Gastrocnemius medialis (tissue), 4 donors: ENCODE results near the gene RUFY3. TPM values are rescaled to one million over a fixed set of nuclear protein-coding genes. Genes with fewer than 3 reads are reported as not detected.
A peak's percentile ranks its signal among the peaks of the same experiment; 100 is the strongest.
"Not testable (repeated sequence)": the region's sequence is repeated elsewhere in the genome, so short reads cannot be mapped to it uniquely, and the experiment has no call there.

Experiments
- ATAC-seq, 2 donors: fragments of 150-250 bp; one replicate each; pipeline ENCODE4 v1.9.1; 2016
- DNase-seq, 2 donors: peaks; one replicate each; pipeline ENCODE4 v3.0.0-alpha.2; 2019
- H3K27ac ChIP-seq, 4 donors: fragments of 200-600 bp; sonication (generic); 1 replicate in 1 of 4; 2 replicates in 3 of 4; pipeline ENCODE4 v1.5.1; 2016 to 2018; ENCODE audit warnings: mild to moderate bottlenecking in 2 of 4, moderate library complexity in 1 of 4
- H3K27me3 ChIP-seq, 3 donors: fragments of 200-600 bp; sonication (generic) in 2 of 3; 1 replicate in 1 of 3; 2 replicates in 2 of 3; pipeline versions ENCODE4 v1.5.1 to v1.6.0; 2016 to 2019; ENCODE audit warnings: mild to moderate bottlenecking in 1 of 3, moderate library complexity in 1 of 3
- H3K36me3 ChIP-seq, 2 donors: fragments of 200-600 bp; sonication (generic) in 1 of 2; one replicate each; pipeline ENCODE4 v1.5.1; 2017 to 2018
- H3K4me1 ChIP-seq, 2 donors: fragments of 200-600 bp; sonication (generic) in 1 of 2; one replicate each; pipeline ENCODE4 v1.5.1; 2016 to 2017; ENCODE audit warnings: mild to moderate bottlenecking in 2 of 2
- H3K4me3 ChIP-seq, 4 donors: fragments of 200-600 bp; sonication (generic) in 3 of 4; 1 replicate in 1 of 4; 2 replicates in 3 of 4; pipeline ENCODE4 v1.5.1; 2016 to 2019; ENCODE audit warnings: mild to moderate bottlenecking in 2 of 4
- H3K9me3 ChIP-seq, 3 donors: fragments of 200-600 bp; sonication (generic) in 2 of 3; 1 replicate in 1 of 3; 2 replicates in 2 of 3; pipeline ENCODE4 v1.5.1; 2016 to 2019
- POLR2A ChIP-seq, 2 donors: fragments of 450-650 bp; IDR thresholded peaks; one replicate each; pipeline ENCODE4 v1.6.1; 2017; ENCODE audit warnings: antibody characterized with exemption in 2 of 2, mild to moderate bottlenecking in 2 of 2, moderate library complexity in 2 of 2
- in situ Hi-C, 4 donors: fragments of 200-750 bp; cut with MboI; loops; one replicate each; pipeline versions ENCODE4 v1.15.0 to v1.8.0; 2017; ENCODE audit warnings: low sequenced_read_pairs in 4 of 4
- intact Hi-C: fragments of 100-400 bp; cut with DNase I; formaldehyde crosslinking; loops from one replicate; pipeline ENCODE4 v1.15.1; 2023; ENCODE audit warnings: low total_unique reads
- total RNA-seq, 4 donors: library from RNA; depleted of rRNA; stranded (reverse); fragments of >200 nt; gene quantifications; one replicate each; pipeline versions ENCODE4 v1.1.0 to v1.2.3, GENCODE V29; 2016
- TF ChIP-seq, protein P1 (sequence below), 5 experiments: fragments of 450-650 bp in 3 of 5; fragments of 200-600 bp in 2 of 5; sonication (generic) in 2 of 5; IDR thresholded peaks in 4 of 5; conservative IDR thresholded peaks in 1 of 5; 1 replicate in 4 of 5; 2 replicates in 1 of 5; pipeline ENCODE4 v1.5.1; 2016 to 2019; ENCODE audit warnings: antibody characterized with exemption in 5 of 5, mild to moderate bottlenecking in 3 of 5, moderate library complexity in 3 of 5

The RUFY3 gene
- total RNA-seq, 4 donors from 2014 or later, result 30.9 to 41.8 (median 37.2) TPM

DNA sequence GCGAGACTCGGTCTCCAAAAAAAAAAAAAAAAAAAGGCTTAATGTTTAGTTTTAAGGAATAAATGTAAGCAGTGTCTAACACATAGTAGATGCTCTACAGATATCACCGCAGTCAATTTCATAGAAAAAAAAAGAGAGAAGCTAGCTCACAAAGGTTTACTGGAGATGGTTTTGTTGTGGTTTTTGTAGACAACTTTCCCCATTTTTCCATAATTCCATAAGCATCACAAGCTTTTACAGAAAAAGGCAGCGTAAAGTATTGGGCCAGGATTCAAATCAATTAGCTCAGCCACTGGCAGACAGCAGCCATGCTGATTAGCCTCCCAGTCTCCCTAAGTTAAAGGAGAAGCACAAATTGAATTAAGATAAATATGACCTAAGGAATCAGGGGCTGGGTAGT, 116.4 kb downstream of the RUFY3 start:
- Histone ChIP-seq H3K27ac (peak overlapping the region; percentile 86 to 98 (median 92)), H3K4me3 (peak overlapping the region; percentile 68 to 96 (median 78)), H3K27me3 (no peaks in the 10 kb centered on the region), H3K9me3 (no peaks in the 10 kb centered on the region), H3K4me1 (peaks cover 29% of the 10 kb centered on the region in 2 donors), H3K36me3 (peaks cover 0 to 17% of the 10 kb centered on the region in 2 donors)
- in situ Hi-C loops (no loop called here), intact Hi-C loops (loop anchor here (2.0 to 5.0 kb wide), 2 partner anchors 131 to 149 kb away; partner anchors contain the start of gene UTP3)
- TF ChIP-seq POLR2A (IDR thresholded peaks at IDR 0.05), result no peak
- TF ChIP-seq, protein P1, sequence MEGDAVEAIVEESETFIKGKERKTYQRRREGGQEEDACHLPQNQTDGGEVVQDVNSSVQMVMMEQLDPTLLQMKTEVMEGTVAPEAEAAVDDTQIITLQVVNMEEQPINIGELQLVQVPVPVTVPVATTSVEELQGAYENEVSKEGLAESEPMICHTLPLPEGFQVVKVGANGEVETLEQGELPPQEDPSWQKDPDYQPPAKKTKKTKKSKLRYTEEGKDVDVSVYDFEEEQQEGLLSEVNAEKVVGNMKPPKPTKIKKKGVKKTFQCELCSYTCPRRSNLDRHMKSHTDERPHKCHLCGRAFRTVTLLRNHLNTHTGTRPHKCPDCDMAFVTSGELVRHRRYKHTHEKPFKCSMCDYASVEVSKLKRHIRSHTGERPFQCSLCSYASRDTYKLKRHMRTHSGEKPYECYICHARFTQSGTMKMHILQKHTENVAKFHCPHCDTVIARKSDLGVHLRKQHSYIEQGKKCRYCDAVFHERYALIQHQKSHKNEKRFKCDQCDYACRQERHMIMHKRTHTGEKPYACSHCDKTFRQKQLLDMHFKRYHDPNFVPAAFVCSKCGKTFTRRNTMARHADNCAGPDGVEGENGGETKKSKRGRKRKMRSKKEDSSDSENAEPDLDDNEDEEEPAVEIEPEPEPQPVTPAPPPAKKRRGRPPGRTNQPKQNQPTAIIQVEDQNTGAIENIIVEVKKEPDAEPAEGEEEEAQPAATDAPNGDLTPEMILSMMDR (IDR thresholded peaks at IDR 0.05 in 4 of 5, conservative IDR thresholded peaks at IDR 0.05 in 1 of 5), result no peak
- ATAC-seq (no peak), DNase-seq (no peak)

DNA sequence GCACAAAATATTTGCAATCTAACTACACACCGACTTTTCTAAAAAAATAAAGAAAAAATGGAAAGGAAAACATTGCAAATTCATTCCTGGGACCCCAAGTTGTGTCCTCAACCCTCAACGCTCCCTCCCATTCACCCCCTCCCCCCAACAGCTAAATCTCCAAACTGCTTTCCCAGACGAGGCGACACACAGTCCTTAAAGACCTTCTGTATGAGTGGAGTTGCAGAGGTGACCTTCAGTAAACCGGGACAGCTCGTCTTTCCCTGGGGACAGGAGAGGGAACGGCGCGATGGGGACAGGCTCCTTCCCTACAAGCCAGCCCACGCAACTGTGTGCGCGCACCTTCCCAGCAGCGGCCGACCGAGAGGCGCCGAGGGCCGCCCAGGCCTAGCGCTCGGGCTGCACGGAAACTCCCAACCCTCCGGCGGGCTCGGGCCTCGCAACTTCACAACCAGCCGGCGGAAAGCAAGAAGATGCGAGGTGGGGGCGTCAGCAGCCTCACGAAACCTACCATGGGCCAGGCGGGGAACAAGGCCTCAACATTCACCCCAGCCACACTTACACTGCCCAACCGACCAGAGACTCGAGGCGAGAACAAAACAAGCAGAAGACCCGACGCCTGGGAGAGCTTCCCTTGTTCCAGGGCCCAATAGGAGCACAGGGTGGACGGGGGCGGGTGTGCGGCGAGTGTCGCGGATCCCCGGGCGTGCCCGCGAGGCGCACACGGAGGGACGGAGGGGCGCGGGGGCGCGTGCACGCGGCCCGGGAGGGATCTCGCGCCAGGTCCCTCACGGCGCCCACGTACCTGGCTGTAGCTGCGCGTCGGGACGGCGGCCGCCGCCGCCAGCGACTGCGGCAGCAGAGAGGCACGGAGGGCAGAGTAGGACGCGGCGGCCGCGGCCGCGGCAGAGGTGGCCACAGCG, 117.2 kb downstream of the RUFY3 start:
- peaks cover 0 to 11% of the 10 kb centered on the region in 2 donors for H3K36me3 ChIP-seq
- peak; percentile 70 to 71 for ATAC-seq
- peaks cover 27 to 29% of the 10 kb centered on the region in 2 donors for H3K4me1 ChIP-seq
- in situ Hi-C loops, result no loop called here
- H3K9me3 ChIP-seq, result no peaks in the 10 kb centered on the region
- peak overlapping the region; percentile 86 to 98 (median 92) for H3K27ac ChIP-seq
- peak overlapping the region; percentile 68 to 96 (median 78) for H3K4me3 ChIP-seq
- H3K27me3 ChIP-seq, result no peaks in the 10 kb centered on the region
- TF ChIP-seq, protein P1 (IDR thresholded peaks at IDR 0.05 in 4 of 5, conservative IDR thresholded peaks at IDR 0.05 in 1 of 5), result no peak
- TF ChIP-seq POLR2A (IDR thresholded peaks at IDR 0.05), result no peak
- intact Hi-C loops, result loop anchor here (1.0 to 5.0 kb wide), 3 partner anchors 64 to 150 kb away; partner anchors contain the start of gene UTP3
- DNase-seq, result peak; percentile 35 to 73

DNA sequence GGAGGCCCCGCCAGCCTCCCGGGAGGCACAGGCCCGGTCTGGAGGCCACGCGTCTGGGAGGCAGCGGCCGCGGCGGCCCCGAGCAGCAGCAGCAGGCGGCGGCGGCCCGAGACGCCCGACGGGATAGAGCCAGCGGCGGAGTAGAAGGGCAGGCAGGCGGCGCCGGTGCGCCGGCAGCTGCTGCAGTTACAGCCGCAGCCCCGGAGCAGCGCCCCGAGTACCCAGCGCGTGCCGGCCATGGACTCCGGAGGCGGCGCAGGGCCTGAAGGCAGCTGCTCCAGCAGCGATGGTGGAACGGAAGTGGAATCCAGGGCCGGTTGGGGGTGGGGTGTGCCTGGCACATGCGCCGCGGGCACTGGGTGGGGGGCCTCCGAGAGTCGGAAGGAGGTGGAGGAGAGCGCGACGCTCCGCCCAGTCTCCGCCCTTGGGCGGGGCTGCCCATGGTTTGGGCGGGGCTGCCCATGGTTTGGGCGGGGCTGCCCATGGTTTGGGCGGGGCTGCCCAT, 117.9 kb downstream of the RUFY3 start, which contains the start of gene GRSF1:
Gene GRSF1, minus strand, starts transcription at position 302 of the 505 bp plus-strand sequence. Its CDS starts 63 bp downstream, at position 239.
- in situ Hi-C loops, result no loop called here

DNA sequence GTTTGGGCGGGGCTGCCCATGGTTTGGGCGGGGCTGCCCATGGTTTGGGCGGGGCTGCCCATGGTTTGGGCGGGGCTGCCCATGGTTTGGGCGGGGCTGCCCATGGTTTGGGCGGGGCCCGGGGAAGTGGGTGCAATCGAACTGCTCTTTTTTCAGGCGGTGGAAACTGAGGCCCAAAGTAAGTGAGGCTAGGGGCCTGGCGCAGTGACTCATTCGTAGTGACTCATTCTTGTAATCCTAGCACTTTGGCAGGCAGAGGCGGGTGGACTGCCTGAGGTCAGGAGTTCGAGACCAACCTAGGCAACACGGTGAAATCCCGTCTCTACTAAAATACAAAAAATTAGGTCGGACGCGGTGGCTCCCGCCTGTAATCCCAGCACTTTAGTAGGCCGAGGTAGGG, 118.4 kb downstream of the RUFY3 start:
- Histone ChIP-seq H3K4me1 (peaks cover 23 to 29% of the 10 kb centered on the region in 2 donors), H3K27ac (peak overlapping the region; percentile 12 to 69 (median 38)), H3K4me3 (peak overlapping the region in 1 of 4 donors; percentile 27)
- H3K9me3 ChIP-seq, H3K36me3 ChIP-seq, in situ Hi-C loops, ATAC-seq, H3K27me3 ChIP-seq: not testable (repeated sequence)
- intact Hi-C loops, result loop anchor here (2.0 kb wide), 1 partner anchor 153 kb away; the partner anchor contains the start of gene DCK
- DNase-seq, result peak; percentile 12 to 59

More for the DNA sequence above, 117.9 kb downstream of the RUFY3 start, which contains the start of gene GRSF1:
- ATAC-seq (peak; percentile 89 to 91), DNase-seq (peak; percentile 94)
- TF ChIP-seq, protein P1 (IDR thresholded peaks at IDR 0.05 in 4 of 5, conservative IDR thresholded peaks at IDR 0.05 in 1 of 5), result peak in 2 of 5 experiments; percentile 8 to 11
- peak; percentile 71 to 84 for TF ChIP-seq POLR2A (IDR thresholded peaks at IDR 0.05)
- no peaks in the 10 kb centered on the region for H3K27me3 ChIP-seq
- H3K9me3 ChIP-seq, result no peaks in the 10 kb centered on the region
- intact Hi-C loops, result loop anchor here (1.0 to 5.0 kb wide), 4 partner anchors 64 to 153 kb away; partner anchors contain the start of genes DCK and UTP3
- H3K4me3 ChIP-seq, result peak within 1 kb of the TSS; percentile 68 to 96 (median 78)
- H3K36me3 ChIP-seq, result peaks cover 0 to 5% of the 10 kb centered on the region in 2 donors
- H3K27ac ChIP-seq, result peak within 1 kb of the TSS; percentile 86 to 98 (median 92)
- peaks cover 23 to 29% of the 10 kb centered on the region in 2 donors for H3K4me1 ChIP-seq

DNA sequence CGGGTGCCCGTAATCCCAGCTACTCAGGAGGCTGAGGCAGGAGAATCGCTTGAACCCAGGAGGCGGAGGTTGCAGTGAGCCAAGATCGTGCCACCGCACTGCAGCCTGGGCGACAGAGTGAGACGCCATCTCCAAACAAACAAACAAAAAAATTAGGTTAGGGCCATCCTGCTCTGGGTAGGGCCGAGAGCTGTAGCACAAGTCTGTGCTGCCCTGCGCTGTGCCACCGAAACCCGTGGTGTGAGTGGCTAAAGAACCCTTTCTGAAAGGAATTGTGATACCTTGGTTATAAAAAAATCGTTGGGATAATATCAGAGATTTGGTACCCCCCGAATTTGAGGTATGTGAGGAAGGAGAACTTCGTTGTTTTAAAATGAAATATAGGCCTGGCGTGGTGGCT, 118.9 kb downstream of the RUFY3 start:
- in situ Hi-C loops, DNase-seq: not testable (repeated sequence)

More for the DNA sequence above, 118.9 kb downstream of the RUFY3 start:
- not testable (repeated sequence) for ATAC-seq, H3K27me3 ChIP-seq, H3K36me3 ChIP-seq, H3K4me3 ChIP-seq, H3K9me3 ChIP-seq
- Histone ChIP-seq H3K4me1 (peaks cover 21 to 28% of the 10 kb centered on the region in 2 donors), H3K27ac (peak overlapping the region; percentile 12 to 69 (median 38))
- intact Hi-C loops, result loop anchor here (2.0 kb wide), 1 partner anchor 152 kb away; the partner anchor contains the start of gene DCK
